Measurements from ENCODE around the gene ACACA. TPM values are rescaled to one million over a fixed set of nuclear protein-coding genes. Genes with fewer than 3 reads are reported as not detected.

Gene ACACA
- total and polyA plus RNA-seq, 2 donors (not counting 3 experiments of a cell fraction or from before 2014, with no cell fraction given): 55.3 to 124 TPM

- H3K4me2 ChIP-seq (ENCODE audit: insufficient read depth, low read length): no peak overlapping the region
- H3K27ac ChIP-seq (ENCODE audit: insufficient read depth, low read depth, low read length): no peak overlapping the region
- no peaks in the 10 kb centered on the region for H3K9me1 ChIP-seq (replicated peaks; ENCODE audit: control insufficient read depth, extremely low read depth, insufficient read depth, low read length)
- no peak overlapping the region for H2AFZ ChIP-seq (ENCODE audit: low read depth, low read length)
- FAIRE-seq: no peak
- no TSS peak for BruUV-seq (replicated peaks)
- H3K9me3 ChIP-seq (replicated peaks; ENCODE audit: control insufficient read depth, insufficient read depth, low read length): no peaks in the 10 kb centered on the region
- H3K27me3 ChIP-seq (ENCODE audit: control insufficient read depth in 2 of 2, insufficient read depth in 2 of 2, low read length in 2 of 2): no peaks in the 10 kb centered on the region
- intact Hi-C loops (cut with micrococcal nuclease): no loop called here
- no peak overlapping the region for H3K4me3 ChIP-seq (replicated peaks in 1 of 3; ENCODE audit: insufficient read depth in 1 of 3, low read depth in 1 of 3, low read length in 3 of 3)
- dilution Hi-C loops (cut with MboI; ENCODE audit: extremely low pct_ligation_motif_present, low sequenced_read_pairs): no loop called here
- POLR2A ChIA-PET: no interaction called here
- no peak for DNase-seq (ENCODE audit: low read depth, low spot score)
- no peaks in the 10 kb centered on the region for H4K20me1 ChIP-seq (replicated peaks; ENCODE audit: control insufficient read depth, extremely low read depth, insufficient read depth, low read length)
- H3K9ac ChIP-seq (replicated peaks; ENCODE audit: extremely low read depth, insufficient read depth, low read length): no peak overlapping the region
- peaks cover 4 to 32% of the 10 kb centered on the region in 2 experiments for H3K36me3 ChIP-seq (ENCODE audit: control insufficient read depth in 2 of 2, extremely low read depth in 1 of 2, insufficient read depth in 2 of 2, low read length in 2 of 2)
- no peaks in the 10 kb centered on the region for H3K4me1 ChIP-seq (ENCODE audit: control insufficient read depth, extremely low read depth, insufficient read depth, low read length)
- no peak for TF ChIP-seq POLR2A (IDR thresholded peaks at IDR 0.05; ENCODE audit: low read depth, low read length)
- no peak for TF ChIP-seq JUN (IDR thresholded peaks at IDR 0.05; ENCODE audit: borderline replicate concordance, insufficient read depth, insufficient read length, low read depth)
- TF ChIP-seq FOS (IDR thresholded peaks at IDR 0.05; ENCODE audit: borderline replicate concordance, insufficient read depth, low read length): no peak
- H3K79me2 ChIP-seq (ENCODE audit: control insufficient read depth, insufficient read depth, low read length): no peaks in the 10 kb centered on the region
- CTCF ChIA-PET: interaction anchor here (0.7 to 3.0 kb wide), 4 partner anchors 11 to 319 kb away, joined by 3 to 16 read pairs (median 4); no protein-coding TSS in a partner anchor
Observed at GRCh38 chr17:37234106-37234505, 172.5 kb downstream of the ACACA start.

- H3K27ac ChIP-seq (ENCODE audit: insufficient read depth, low read depth, low read length): no peak overlapping the region
- CTCF ChIA-PET: interaction anchor here (0.9 to 3.0 kb wide), 4 partner anchors 10 to 607 kb away, joined by 3 to 16 read pairs (median 5); no protein-coding TSS in a partner anchor
- no peak overlapping the region for H3K9ac ChIP-seq (replicated peaks; ENCODE audit: extremely low read depth, insufficient read depth, low read length)
- FAIRE-seq (no peak), DNase-seq (ENCODE audit: low read depth, low spot score) (no peak)
- peaks cover 4 to 32% of the 10 kb centered on the region in 2 experiments for H3K36me3 ChIP-seq (ENCODE audit: control insufficient read depth in 2 of 2, extremely low read depth in 1 of 2, insufficient read depth in 2 of 2, low read length in 2 of 2)
- BruUV-seq (replicated peaks): no TSS peak
- H3K4me2 ChIP-seq (ENCODE audit: insufficient read depth, low read length): no peak overlapping the region
- H3K27me3 ChIP-seq (ENCODE audit: control insufficient read depth in 2 of 2, insufficient read depth in 2 of 2, low read length in 2 of 2): no peaks in the 10 kb centered on the region
- H3K4me1 ChIP-seq (ENCODE audit: control insufficient read depth, extremely low read depth, insufficient read depth, low read length): no peaks in the 10 kb centered on the region
- no peak for TF ChIP-seq CTCF (IDR thresholded peaks at IDR 0.05; ENCODE audit: extremely low read depth in 1 of 2, insufficient read depth in 1 of 2, low read depth in 1 of 2, low read length in 2 of 2)
- no peaks in the 10 kb centered on the region for H4K20me1 ChIP-seq (replicated peaks; ENCODE audit: control insufficient read depth, extremely low read depth, insufficient read depth, low read length)
- H3K9me3 ChIP-seq (replicated peaks; ENCODE audit: control insufficient read depth, insufficient read depth, low read length): no peaks in the 10 kb centered on the region
- intact Hi-C loops (cut with micrococcal nuclease) (no loop called here), dilution Hi-C loops (cut with MboI; ENCODE audit: extremely low pct_ligation_motif_present, low sequenced_read_pairs) (no loop called here)
- no peak overlapping the region for H3K4me3 ChIP-seq (replicated peaks in 1 of 3; ENCODE audit: insufficient read depth in 1 of 3, low read depth in 1 of 3, low read length in 3 of 3)
- no peaks in the 10 kb centered on the region for H3K79me2 ChIP-seq (ENCODE audit: control insufficient read depth, insufficient read depth, low read length)
- POLR2A ChIA-PET: no interaction called here
- no peaks in the 10 kb centered on the region for H3K9me1 ChIP-seq (replicated peaks; ENCODE audit: control insufficient read depth, extremely low read depth, insufficient read depth, low read length)
- no peak overlapping the region for H2AFZ ChIP-seq (ENCODE audit: low read depth, low read length)
Observed at GRCh38 chr17:37233036-37233435, 173.6 kb downstream of the ACACA start.

Measured in endothelial cell of umbilical vein (primary cell).